A549 (cell line): ENCODE results near the gene ST6GALNAC5.

Source experiments
- CTCF ChIP-seq: fragments of >200 bp; sonication (Bioruptor Twin); formaldehyde crosslinking; IDR thresholded peaks from 3 replicates; pipeline ENCODE4 v1.5.1; 2016
- HOXA7 ChIP-seq: fragments of 250-450 bp; sonication (Bioruptor Pico); IDR thresholded peaks from 2 replicates; pipeline ENCODE4 v1.5.0; 2020; ENCODE audit warnings: mild to moderate bottlenecking, moderate library complexity
- POLR2A ChIP-seq: IDR thresholded peaks from 2 replicates; pipeline ENCODE4 v1.6.1; 2012; ENCODE audit warnings: mild to moderate bottlenecking, low read length
- POLR2AphosphoS2 ChIP-seq: conservative IDR thresholded peaks from 2 replicates; pipeline ENCODE4 v1.6.1; 2012; ENCODE audit warnings: low read length, improper control_type of control experiment, inconsistent platforms
- RAD21 ChIP-seq, 2 experiments: fragments of >200 bp in 1 of 2; sonication (Bioruptor Twin) in 1 of 2; formaldehyde crosslinking in 1 of 2; IDR thresholded peaks in 1 of 2; conservative IDR thresholded peaks in 1 of 2; 2 replicates in 1 of 2; 3 replicates in 1 of 2; pipeline ENCODE4 v1.6.1; 2012 to 2018; ENCODE audit warnings: inconsistent platforms in 1 of 2
- REST ChIP-seq: fragments of 200-600 bp; sonication (generic); IDR thresholded peaks from 2 replicates; pipeline ENCODE4 v1.6.1; 2016; ENCODE audit warnings: antibody characterized with exemption, mild to moderate bottlenecking, moderate library complexity

- TF ChIP-seq POLR2AphosphoS2 (no peak), HOXA7 (CRISPR knock-in tag) (no peak), POLR2A (no peak), CTCF (no peak), RAD21 (conservative IDR thresholded peaks at IDR 0.05 in 1 of 2, IDR thresholded peaks at IDR 0.05 in 1 of 2) (no peak), REST (no peak)
These were observed 158.3 kb downstream of the ST6GALNAC5 start for GRCh38 chr1:77025599-77025998.
